HepG2 (cell line): ENCODE data around the gene RERE. TPM values are rescaled to one million over a fixed set of nuclear protein-coding genes. Genes with fewer than 3 reads are reported as not detected.

ENCODE experiments used
- ATAC-seq: fragments of 200-7000 bp; cut with Tn5 transposase; 3 replicates; pipeline ENCODE4 v1.9.1; 2020; ENCODE audit warnings: mild to moderate bottlenecking, moderate library complexity
- BruUV-seq: library from RNA; stranded (reverse); fragments of 400-500 nt; replicated peaks from 2 replicates; lab custom pipeline; 2021; lab: Mats Ljungman, UMichigan
- CTCF ChIA-PET: fragments of 300-600 bp; formaldehyde crosslinking; extraction: SDS; loops from one replicate; lab custom pipeline; 2021; ENCODE audit warnings: low total read pairs, inconsistent platforms, low intra/inter-chr PET ratio; lab: Yijun Ruan, JAX
- POLR2A ChIA-PET: fragments of 350-600 bp; sonication (Branson Sonifier 250); formaldehyde crosslinking; loops from one replicate; lab custom pipeline; 2020; ENCODE audit warnings: antibody characterized with exemption, inconsistent platforms; lab: Yijun Ruan, JAX
- DNase-seq: peaks from one replicate; pipeline ENCODE4 v3.0.0-alpha.2; 2015; ENCODE audit warnings: low spot score
- FAIRE-seq: peaks from 3 replicates; lab custom pipeline; 2011; peaks lifted over from hg19 to GRCh38; lab: Jason Lieb, UNC
- H2AFZ ChIP-seq: one replicate; pipeline ENCODE4 v1.6.1; 2011; ENCODE audit warnings: low read length, inconsistent platforms
- H3K27ac ChIP-seq: fragments of 300-600 bp; 3 replicates; pipeline ENCODE4 v1.8.0; 2011; ENCODE audit warnings: mixed run types, mild to moderate bottlenecking, mixed read lengths, low read length, inconsistent platforms; ENCODE audit not compliant: insufficient read depth; ENCODE audit errors: extremely low read length
- H3K27me3 ChIP-seq, 2 experiments: fragments of 200-600 bp in 1 of 2; 2 replicates in 1 of 2; 3 replicates in 1 of 2; pipeline versions ENCODE4 v1.6.0 to v1.8.0; 2011; ENCODE audit warnings: low read length in 2 of 2, mild to moderate bottlenecking in 2 of 2, moderate library complexity in 2 of 2, inconsistent platforms in 1 of 2; ENCODE audit not compliant: insufficient read depth in 2 of 2, control insufficient read depth in 1 of 2
- H3K36me3 ChIP-seq, 2 experiments: fragments of 200-600 bp in 1 of 2; replicated peaks in 1 of 2; 2 replicates in 1 of 2; 3 replicates in 1 of 2; pipeline versions ENCODE4 v1.5.1 to v1.8.0; 2011; ENCODE audit warnings: low read length in 2 of 2, inconsistent platforms in 1 of 2; ENCODE audit not compliant: insufficient read depth in 2 of 2, control insufficient read depth in 1 of 2
- H3K4me1 ChIP-seq: 2 replicates; pipeline ENCODE4 v1.5.1; 2012; ENCODE audit warnings: low read length, inconsistent platforms; ENCODE audit not compliant: insufficient read depth
- H3K4me2 ChIP-seq: 2 replicates; pipeline ENCODE4 v1.6.0; 2011; ENCODE audit warnings: low read depth, low read length, inconsistent platforms
- H3K4me3 ChIP-seq, 3 experiments: fragments of 200-600 bp in 1 of 3; sonication (generic), shearing (Covaris generic) in 1 of 3; replicated peaks in 1 of 3; 2 replicates each; pipeline ENCODE4 v1.5.1; 2011 to 2016; ENCODE audit warnings: low read length in 3 of 3, inconsistent platforms in 2 of 3, low read depth in 2 of 3, mild to moderate bottlenecking in 2 of 3, control low read depth in 1 of 3, mixed read lengths in 1 of 3; ENCODE audit not compliant: insufficient read depth in 1 of 3
- H3K79me2 ChIP-seq: one replicate; pipeline ENCODE4 v1.6.1; 2011; ENCODE audit warnings: low read length, inconsistent platforms; ENCODE audit not compliant: insufficient read depth
- H3K9ac ChIP-seq: 2 replicates; pipeline ENCODE4 v1.6.0; 2011; ENCODE audit warnings: mild to moderate bottlenecking, low read depth, low read length, inconsistent platforms; ENCODE audit not compliant: insufficient read depth
- H3K9me3 ChIP-seq: 2 replicates; pipeline ENCODE4 v1.5.1; 2012; ENCODE audit warnings: mild to moderate bottlenecking, low read length
- H4K20me1 ChIP-seq: 2 replicates; pipeline ENCODE4 v1.6.0; 2011; ENCODE audit warnings: inconsistent platforms, mild to moderate bottlenecking, low read length, moderate library complexity; ENCODE audit not compliant: insufficient read depth
- AKAP8 ChIP-seq: sonication (generic); formaldehyde crosslinking; IDR thresholded peaks from 2 replicates; pipeline ENCODE4 v1.5.1; 2020; ENCODE audit warnings: mild to moderate bottlenecking, missing genetic modification reagents
- ESRRA ChIP-seq: sonication (generic); formaldehyde crosslinking; IDR thresholded peaks from 2 replicates; pipeline ENCODE4 v1.5.1; 2020; ENCODE audit warnings: mild to moderate bottlenecking, low read depth, missing genetic modification reagents
- IKZF5 ChIP-seq: IDR thresholded peaks from 2 replicates; pipeline ENCODE4 v1.6.1; 2018; ENCODE audit warnings: missing genetic modification reagents, mild to moderate bottlenecking, missing compliant biosample characterization
- KLF12 ChIP-seq: sonication (generic); formaldehyde crosslinking; IDR thresholded peaks from 2 replicates; pipeline ENCODE4 v1.4.0; 2020; ENCODE audit warnings: missing genetic modification reagents, borderline replicate concordance
- KMT2A ChIP-seq: sonication (generic); formaldehyde crosslinking; IDR thresholded peaks from 2 replicates; pipeline ENCODE4 v1.4.0; 2020; ENCODE audit warnings: missing genetic modification reagents
- MBNL3 ChIP-seq: fragments of 250-450 bp; sonication (Bioruptor Pico); conservative IDR thresholded peaks from 2 replicates; pipeline ENCODE4 v1.8.0; 2022; ENCODE audit warnings: mild to moderate bottlenecking, inconsistent platforms
- XBP1 ChIP-seq: sonication (generic); formaldehyde crosslinking; IDR thresholded peaks from 2 replicates; pipeline ENCODE4 v1.5.0; 2020; ENCODE audit warnings: missing genetic modification reagents
- ZBTB4 ChIP-seq: sonication (generic); formaldehyde crosslinking; IDR thresholded peaks from 2 replicates; pipeline ENCODE4 v1.4.0; 2020; ENCODE audit warnings: missing genetic modification reagents, mild to moderate bottlenecking, borderline replicate concordance
- ZNF235 ChIP-seq: sonication (generic); formaldehyde crosslinking; IDR thresholded peaks from 2 replicates; pipeline ENCODE4 v1.8.1; 2023; ENCODE audit warnings: mild to moderate bottlenecking, missing genetic modification reagents, borderline replicate concordance
- ZNF317 ChIP-seq: sonication (generic); formaldehyde crosslinking; IDR thresholded peaks from 2 replicates; pipeline ENCODE4 v1.5.0; 2020; ENCODE audit warnings: mild to moderate bottlenecking, missing genetic modification reagents
- ZNF33A ChIP-seq: sonication (generic); formaldehyde crosslinking; IDR thresholded peaks from 2 replicates; pipeline ENCODE4 v1.5.1; 2020; ENCODE audit warnings: missing genetic modification reagents, mild to moderate bottlenecking, moderate library complexity, borderline replicate concordance
- WGBS: methylation state at CpG from one replicate; pipeline ENCODE4 v1.1.6; 2017; ENCODE audit warnings: low lambda C conversion rate; 5-methylcytosine and 5-hydroxymethylcytosine counted together
- in situ Hi-C: cut with HindIII; loops from 2 replicates; pipeline ENCODE4 v1.10.0; 2017; ENCODE audit warnings: low pct_unique_long_range_greater_than_20kb; ENCODE audit not compliant: extremely low pct_ligation_motif_present
- intact Hi-C: fragments of 100-400 bp; cut with micrococcal nuclease; formaldehyde crosslinking; loops from one replicate; pipeline ENCODE4 v1.10.0; 2022; ENCODE audit not compliant: unreplicated experiment
- polyA plus RNA-seq, 8 experiments: library from polyadenylated mRNA; depleted of rRNA in 3 of 8; stranded (reverse) in 7 of 8; unstranded in 1 of 8; fragments of >200 nt; fragmentation: Illumina TruSeq in 4 of 8; extraction: Trizol in 4 of 8; gene quantifications; 2 replicates each; pipeline versions ENCODE4 v1.2.1 to v1.2.3, GENCODE V29; 2011 to 2016; ENCODE audit warnings: low read depth in 4 of 8, missing spikeins in 1 of 8, mixed read lengths in 1 of 8; ENCODE audit not compliant: insufficient read depth in 1 of 8
- total RNA-seq, 5 experiments: library from RNA; depleted of rRNA; stranded (reverse); fragments of >200 nt; fragmentation: Illumina TruSeq; extraction: Trizol; gene quantifications; 2 replicates each; pipeline ENCODE4 v1.2.3, GENCODE V29; 2016; ENCODE audit warnings: low read depth in 1 of 5

Gene RERE
- total and polyA plus RNA-seq, 2 of the 13 experiments (the other 11 are each of a cell fraction or from before 2014, with no cell fraction given) = 18.3 to 21.9 TPM

DNA sequence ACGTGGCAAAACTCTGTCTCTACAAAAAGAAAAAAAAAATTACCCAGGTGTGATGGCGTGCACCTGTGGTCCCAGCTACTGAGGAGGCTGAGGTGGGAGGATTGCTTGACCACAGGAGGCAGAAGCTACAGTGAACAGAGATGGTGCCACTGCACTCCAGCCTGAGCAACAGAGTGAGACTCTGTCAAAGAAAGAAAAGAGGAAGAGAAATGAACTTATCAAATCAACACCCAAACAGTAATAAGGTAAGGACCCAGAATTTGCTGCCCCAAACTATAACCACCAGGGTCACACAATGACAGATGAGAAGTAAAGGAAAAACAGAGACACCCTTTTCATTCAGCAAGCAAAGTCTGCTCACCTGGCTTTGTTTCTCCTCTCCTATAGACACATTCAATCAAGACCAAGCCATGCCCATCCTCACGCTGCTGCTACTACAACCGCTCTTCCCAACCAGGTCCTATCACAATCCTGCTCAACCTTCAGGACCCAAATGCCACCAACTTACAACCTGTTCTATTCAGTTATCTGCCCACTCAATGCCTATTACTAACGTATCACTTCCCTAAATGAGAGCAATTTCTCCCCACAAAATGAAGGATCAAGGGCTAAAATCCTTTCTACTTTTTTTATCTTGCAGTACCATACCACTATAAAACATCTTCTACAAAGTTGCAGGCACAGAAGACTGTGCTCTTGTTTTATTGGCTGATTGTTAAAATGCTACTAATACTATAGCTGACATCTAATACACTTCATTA, 183.5 kb downstream of the RERE start (continued):
- TF ChIP-seq ZBTB4 (CRISPR knock-in tag) = no peak

- in situ Hi-C loops = no loop called here
- CTCF ChIA-PET = no interaction called here
These were observed 185.3 kb downstream of the RERE start for GRCh38 chr1:8632102-8632501.

More at GRCh38 chr1:8632102-8632501, 185.3 kb downstream of the RERE start:
- Histone ChIP-seq H3K4me3 (no peak overlapping the region), H3K27ac (no peak overlapping the region), H3K36me3 (peaks cover 9 to 22% of the 10 kb centered on the region in 2 experiments; a peak in 4 of 5 replicates), H4K20me1 (peaks cover 84% of the 10 kb centered on the region), H3K9me3 (no peaks in the 10 kb centered on the region), H2AFZ (no peak overlapping the region), H3K27me3 (no peaks in the 10 kb centered on the region), H3K79me2 (peaks cover 94% of the 10 kb centered on the region), H3K4me1 (peaks cover 47% of the 10 kb centered on the region), H3K4me2 (no peak overlapping the region), H3K9ac (no peak overlapping the region)
- 93% methylated on average over 4 of the region's 4 CpGs for WGBS
- TF ChIP-seq MBNL3 (CRISPR knock-in tag) (no peak), KMT2A (CRISPR knock-in tag) (no peak), AKAP8 (CRISPR knock-in tag) (no peak), ZNF33A (CRISPR knock-in tag) (no peak), IKZF5 (CRISPR knock-in tag) (no peak), ESRRA (CRISPR knock-in tag) (no peak), ZNF317 (CRISPR knock-in tag) (no peak), ZNF235 (no peak), KLF12 (CRISPR knock-in tag) (no peak), XBP1 (CRISPR knock-in tag) (no peak)
- DNase-seq = no peak
- BruUV-seq = no TSS peak
- intact Hi-C loops = no loop called here
- ATAC-seq = no peak
- no peak for FAIRE-seq
- POLR2A ChIA-PET = no interaction called here
